ENCODE measurements around the gene FAIM2.

FAIM2 gene

GRCh38 chr12:49939307-49939706, 35.6 kb upstream of the FAIM2 start:
- DNase-seq: no peak

GRCh38 chr12:49937639-49938300, 34.1 kb upstream of the FAIM2 start:
- no peak for DNase-seq

GRCh38 chr12:49936925-49937324, 33.2 kb upstream of the FAIM2 start:
- no peak for DNase-seq

- no peak for DNase-seq
Observed at GRCh38 chr12:49934505-49934904, 30.8 kb upstream of the FAIM2 start.

GRCh38 chr12:49933796-49934195, 30.1 kb upstream of the FAIM2 start:
- no peak for DNase-seq

DNA sequence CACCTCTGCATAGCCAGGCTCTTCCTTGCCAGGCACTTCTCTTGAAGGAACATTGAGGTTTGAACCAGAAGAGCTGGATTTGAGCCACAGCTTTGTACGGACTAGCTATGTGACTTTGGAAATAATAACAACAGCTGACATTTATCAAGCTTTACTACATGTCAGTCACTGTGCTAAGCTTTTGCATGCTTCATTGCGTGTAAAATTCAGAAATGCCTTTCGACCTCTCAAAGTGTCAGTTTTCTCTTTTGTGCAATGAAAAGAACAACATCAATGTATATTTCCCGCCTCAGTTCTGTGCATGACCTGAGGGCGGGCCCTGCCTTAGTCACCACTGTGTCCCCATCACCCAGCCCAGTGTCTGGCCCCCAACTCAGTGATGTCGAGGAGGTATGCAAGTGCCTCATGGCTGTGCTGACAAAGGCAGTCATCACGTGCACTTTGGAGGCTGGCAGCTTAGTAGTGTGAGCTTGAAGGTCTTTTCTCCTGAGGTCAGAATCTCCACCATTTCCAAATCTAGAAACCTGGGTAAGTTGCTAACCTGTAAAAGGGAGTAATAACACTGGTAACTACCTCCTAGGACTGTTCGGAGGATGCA, 28.9 kb upstream of the FAIM2 start:
- DNase-seq: no peak

GRCh38 chr12:49932023-49932422, 28.3 kb upstream of the FAIM2 start:
- no peak for DNase-seq

GRCh38 chr12:49930515-49931288, 27.0 kb upstream of the FAIM2 start:
- no peak for DNase-seq

- no peak for DNase-seq
Observed at GRCh38 chr12:49929581-49929980, 25.9 kb upstream of the FAIM2 start.

GRCh38 chr12:49928471-49928870, 24.8 kb upstream of the FAIM2 start:
- no peak for DNase-seq

DNA sequence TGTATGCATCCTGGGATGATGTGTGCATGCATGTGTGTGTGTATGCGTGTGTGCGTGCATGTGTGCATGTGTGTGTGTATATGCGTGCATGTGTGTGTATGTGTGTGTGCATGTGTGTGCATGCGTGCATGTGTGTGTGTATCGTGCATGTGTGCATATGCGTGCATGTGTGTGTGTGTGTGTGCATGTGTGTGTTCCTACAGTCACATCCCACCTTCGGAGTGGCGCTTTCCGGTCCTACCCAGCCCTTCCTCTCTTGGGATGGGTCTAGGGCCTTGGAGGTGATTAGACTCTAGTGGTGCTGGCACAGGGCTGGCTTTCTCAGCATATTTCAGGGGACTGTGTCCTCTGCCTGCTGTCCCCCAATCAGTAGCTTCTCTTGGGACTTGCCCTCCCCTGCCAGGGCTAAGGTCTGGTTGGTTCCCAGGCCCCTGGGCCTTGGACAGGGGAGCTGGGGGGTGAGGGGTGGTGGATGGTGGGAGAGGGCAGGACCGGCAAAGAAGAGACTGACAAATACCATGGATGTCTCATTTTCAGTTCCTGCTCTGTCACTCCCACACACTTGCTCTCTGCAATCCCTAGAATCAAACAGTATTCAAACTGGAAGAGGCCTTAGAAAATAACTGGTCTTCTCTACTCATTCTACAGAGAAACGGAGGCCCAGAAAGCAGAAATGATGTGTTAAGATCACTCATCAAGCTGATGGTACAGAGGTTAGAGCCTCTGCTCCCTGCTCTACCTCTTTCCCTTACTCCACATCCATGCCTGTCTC, 21.9 kb upstream of the FAIM2 start:
- DNase-seq: no peak

DNA sequence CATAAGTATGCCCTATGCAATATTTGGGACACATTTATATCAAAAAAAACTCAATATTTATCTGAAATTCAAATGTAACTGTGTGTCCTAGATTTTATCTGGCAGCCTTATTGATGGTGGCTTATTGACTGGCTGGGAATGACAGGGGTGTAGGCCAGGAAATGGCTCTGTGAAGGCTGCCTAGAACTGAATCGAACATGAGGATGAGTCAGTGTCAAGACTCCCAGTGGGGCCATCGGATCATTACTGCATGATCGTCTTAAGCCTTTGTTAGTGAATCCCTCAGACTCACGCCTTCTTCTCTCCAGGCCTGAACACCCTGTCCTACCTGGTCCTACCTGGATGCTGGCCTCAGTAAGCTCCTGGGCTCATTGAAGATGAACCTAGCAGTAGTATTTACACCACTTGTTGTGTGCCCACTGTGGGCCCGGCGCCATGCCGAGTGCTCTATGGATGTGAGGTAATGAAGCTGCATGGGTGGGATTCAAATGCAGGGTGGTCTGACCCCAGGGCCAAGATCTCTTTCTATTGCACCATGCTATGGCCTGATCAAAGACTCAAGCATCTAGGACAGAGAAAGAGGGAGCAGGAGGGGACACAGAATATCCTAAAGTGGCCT, 21.0 kb upstream of the FAIM2 start:
- DNase-seq: no peak

DNA sequence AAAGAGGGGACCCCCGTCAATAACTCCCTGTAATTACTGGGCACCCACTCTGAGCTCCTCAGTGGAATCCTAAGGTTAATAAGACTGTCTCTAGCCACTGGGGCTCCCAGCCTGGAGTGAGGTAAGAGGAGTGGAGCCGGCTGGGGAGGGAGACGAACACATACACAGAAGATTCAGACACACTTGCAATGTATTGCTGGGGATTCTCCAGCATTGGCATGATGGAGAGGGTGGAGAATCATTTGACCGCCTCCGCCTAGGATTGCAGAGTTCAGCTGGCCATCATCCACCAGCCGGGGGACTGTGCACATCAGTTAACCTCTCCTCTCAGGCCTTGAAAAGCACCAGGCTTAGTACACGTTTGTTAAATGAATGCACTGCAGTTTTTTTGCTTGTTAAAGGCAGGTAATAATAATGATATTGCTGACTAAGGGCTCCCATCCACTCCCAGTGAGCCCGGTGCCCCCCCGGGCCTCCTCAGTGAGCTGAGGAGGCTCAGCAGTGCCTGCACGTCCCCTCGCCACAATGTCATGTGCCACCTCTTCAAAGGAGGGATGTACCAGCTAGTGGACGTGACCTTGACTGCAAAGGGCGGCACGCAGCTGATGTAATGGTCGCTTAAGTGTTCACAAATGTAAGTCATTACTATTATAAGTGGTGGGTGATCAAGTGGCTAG, 20.3 kb upstream of the FAIM2 start:
- no peak for DNase-seq

- DNase-seq: no peak
Observed at GRCh38 chr12:49923035-49923644, 19.4 kb upstream of the FAIM2 start.

GRCh38 chr12:49922349-49923034, 18.8 kb upstream of the FAIM2 start:
- DNase-seq: no peak

DNA sequence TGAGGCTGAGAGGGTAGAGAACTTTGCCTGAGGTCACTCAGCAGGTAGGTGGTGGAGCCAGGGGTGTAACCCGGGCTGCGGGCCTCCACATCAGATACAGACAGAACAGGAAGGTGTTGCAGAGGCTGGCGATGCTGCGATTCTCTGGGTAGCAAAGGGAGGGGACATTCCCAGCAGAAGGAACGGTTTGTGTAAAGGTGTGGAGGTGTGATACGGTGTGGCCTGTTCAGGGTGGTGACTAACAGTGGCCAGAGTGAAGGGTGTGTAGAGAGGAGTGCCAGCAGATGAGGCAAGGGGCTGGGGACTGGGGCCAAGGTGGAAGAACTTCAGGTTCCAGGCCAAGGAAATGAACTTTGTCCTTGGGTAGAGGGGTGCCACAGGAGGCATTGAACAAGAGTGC, 18.2 kb upstream of the FAIM2 start:
- no peak for DNase-seq

- no peak for DNase-seq
Observed at GRCh38 chr12:49921299-49921698, 17.6 kb upstream of the FAIM2 start.

DNA sequence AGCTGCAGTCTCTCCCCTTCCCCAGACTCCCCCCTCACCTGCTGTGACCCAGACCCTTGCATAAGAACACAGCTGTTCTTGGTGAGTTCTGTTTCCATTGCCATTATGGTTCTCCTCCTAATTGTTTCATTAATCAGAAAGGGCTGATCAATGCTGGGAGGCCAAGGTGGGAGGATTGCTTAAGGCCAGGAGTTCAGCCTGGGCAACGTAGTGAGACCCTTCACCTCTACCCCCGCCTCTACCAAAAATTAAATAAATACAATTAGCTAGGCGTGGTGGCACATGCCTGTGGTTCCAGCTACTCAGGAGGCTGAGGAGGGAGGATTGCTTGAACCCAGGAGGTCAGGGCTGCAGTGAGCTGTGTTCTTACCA, 17.2 kb upstream of the FAIM2 start:
- no peak for DNase-seq

DNA sequence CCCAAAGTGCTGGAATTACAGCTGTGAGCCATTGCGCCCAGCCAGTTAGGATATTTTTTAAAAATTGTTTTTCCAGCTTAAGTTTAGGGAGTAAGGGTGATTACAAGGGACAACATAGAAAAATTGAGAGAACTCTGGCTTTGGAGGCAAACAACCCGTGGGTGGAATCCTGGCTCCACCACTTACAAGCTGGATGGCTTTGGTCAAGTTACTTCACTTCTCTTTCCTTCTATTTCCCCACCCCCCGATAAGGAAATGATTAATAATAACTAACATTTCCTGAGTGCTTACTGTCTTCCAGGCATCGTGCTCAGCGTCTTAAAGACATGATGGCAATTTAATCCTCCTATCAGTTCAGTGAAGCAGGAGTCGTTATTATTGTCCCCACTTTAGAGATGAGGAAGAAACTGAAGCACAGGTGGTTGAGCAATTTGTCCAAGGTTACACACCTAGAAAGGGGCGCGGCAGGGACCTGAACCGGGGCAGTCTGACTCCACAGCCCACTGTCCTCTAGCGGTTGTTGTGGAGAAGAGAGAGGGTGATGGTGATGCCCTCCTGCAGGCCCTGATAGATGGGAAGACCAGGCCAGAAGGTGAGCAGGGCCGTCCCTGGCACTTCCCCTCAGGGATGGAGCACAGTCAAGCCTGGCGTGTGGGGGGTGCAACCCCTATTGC, 16.7 kb upstream of the FAIM2 start:
- DNase-seq: no peak

DNA sequence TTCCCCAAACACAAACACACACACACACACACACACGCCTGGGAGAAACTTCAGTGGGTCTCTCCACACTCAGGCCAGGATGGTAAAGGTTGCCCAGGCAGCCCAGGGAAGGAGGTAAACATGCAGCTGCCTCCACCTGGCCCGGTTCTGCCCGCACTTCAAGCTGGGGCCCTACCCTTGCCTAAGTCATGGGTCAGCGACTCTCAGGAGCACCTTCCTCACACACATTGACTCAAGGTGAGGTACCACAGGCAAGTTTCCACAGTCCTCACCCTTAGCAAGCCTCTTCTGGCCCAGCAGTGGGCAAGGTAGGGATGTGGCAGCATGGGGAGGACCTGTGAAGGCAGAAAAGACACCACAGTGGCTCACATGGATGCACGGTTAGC, 14.1 kb upstream of the FAIM2 start:
- no peak for DNase-seq

All from activated T-cell treated with anti-CD3 and anti-CD28 coated beads, Interleukin-2, amount 50 U/mL, for 48 hours (primary cell).